Calu3 (cell line): ENCODE results near the gene SELP. TPM values are rescaled to one million over a fixed set of nuclear protein-coding genes. Genes with fewer than 3 reads are reported as not detected.

Source experiments
- BruUV-seq: library from RNA; stranded (reverse); fragments of 400-500 nt; replicated peaks from 2 replicates; lab custom pipeline; 2021; lab: Mats Ljungman, UMichigan
- CTCF ChIA-PET: fragments of 300-600 bp; sonication (Branson Sonifier 250); formaldehyde crosslinking; loops from one replicate; lab custom pipeline; 2022; ENCODE audit warnings: antibody characterized with exemption; lab: Charles Lee
- DNase-seq: peaks from one replicate; pipeline ENCODE4 v3.0.0; 2022
- H3K27ac Mint-ChIP-seq: one replicate; pipeline ENCODE4 v1.8.0; 2022; ENCODE audit warnings: mixed read lengths; ENCODE audit not compliant: unreplicated experiment
- H3K27me3 Mint-ChIP-seq: one replicate; pipeline ENCODE4 v1.8.0; 2022; ENCODE audit warnings: mixed read lengths; ENCODE audit not compliant: unreplicated experiment
- H3K36me3 Mint-ChIP-seq: one replicate; pipeline ENCODE4 v1.8.0; 2022; ENCODE audit warnings: mild to moderate bottlenecking, moderate library complexity, mixed read lengths; ENCODE audit not compliant: insufficient read depth, unreplicated experiment
- H3K4me1 Mint-ChIP-seq: one replicate; pipeline ENCODE4 v1.8.0; 2022; ENCODE audit warnings: mild to moderate bottlenecking, low read depth, mixed read lengths; ENCODE audit not compliant: unreplicated experiment
- H3K4me3 Mint-ChIP-seq: one replicate; pipeline ENCODE4 v1.8.0; 2022; ENCODE audit warnings: mild to moderate bottlenecking, low read depth, moderate library complexity, mixed read lengths; ENCODE audit not compliant: unreplicated experiment
- H3K9me3 Mint-ChIP-seq: one replicate; pipeline ENCODE4 v1.8.0; 2022; ENCODE audit warnings: low read depth, mixed read lengths; ENCODE audit not compliant: unreplicated experiment
- CTCF ChIP-seq: fragments of 200-600 bp; IDR thresholded peaks from one replicate; pipeline ENCODE4 v1.8.0; 2022; ENCODE audit warnings: antibody characterized with exemption; ENCODE audit not compliant: unreplicated experiment
- intact Hi-C: fragments of 100-400 bp; cut with micrococcal nuclease; formaldehyde crosslinking; loops from one replicate; pipeline ENCODE4 v1.10.0; 2022; ENCODE audit not compliant: unreplicated experiment
- total RNA-seq: library from RNA; stranded (reverse); gene quantifications from 2 replicates; pipeline ENCODE4 v1.2.3, GENCODE V29; 2022

The SELP gene
- total RNA-seq, 1 experiment from 2014 or later: 0.47 TPM

GRCh38 chr1:169588112-169588511 is 41.8 kb downstream of the SELP start:
- Mint-ChIP-seq H3K4me3 (no peak overlapping the region), H3K36me3 (peaks cover 8% of the 10 kb centered on the region), H3K27me3 (no peaks in the 10 kb centered on the region), H3K27ac (no peak overlapping the region), H3K4me1 (peaks cover 37% of the 10 kb centered on the region), H3K9me3 (no peaks in the 10 kb centered on the region)
- CTCF ChIA-PET: no interaction called here
- no peak for DNase-seq
- intact Hi-C loops: no loop called here
- TF ChIP-seq CTCF: no peak
- BruUV-seq: no TSS peak

GRCh38 chr1:169586395-169587255 is 43.3 kb downstream of the SELP start, which contains the start of gene F5:
Gene F5 (minus strand): TSS chr1:169586481. CDS start chr1:169586386, 95 bp downstream.
- no peaks in the 10 kb centered on the region for H3K27me3 Mint-ChIP-seq
- no TSS peak for BruUV-seq
- peaks cover 35% of the 10 kb centered on the region for H3K4me1 Mint-ChIP-seq
- H3K36me3 Mint-ChIP-seq: peaks cover 8% of the 10 kb centered on the region
- H3K27ac Mint-ChIP-seq: peak within 1 kb of the TSS; percentile 83
- CTCF ChIA-PET: interaction anchor here (0.8 to 2.0 kb wide), 14 partner anchors 8 to 223 kb away, joined by 3 to 20 read pairs (median 6); partner anchors contain the start of gene SLC19A2
- peak; percentile 51 for TF ChIP-seq CTCF
- peak; percentile 91 for DNase-seq
- H3K4me3 Mint-ChIP-seq: peak within 1 kb of the TSS; percentile 78
- intact Hi-C loops: loop anchor here (1.0 to 2.0 kb wide), 2 partner anchors 36 to 126 kb away; no protein-coding TSS in a partner anchor
- no peaks in the 10 kb centered on the region for H3K9me3 Mint-ChIP-seq

- Mint-ChIP-seq H3K27me3 (no peaks in the 10 kb centered on the region), H3K36me3 (peaks cover 8% of the 10 kb centered on the region), H3K4me3 (peak overlapping the region; percentile 78), H3K4me1 (peaks cover 29% of the 10 kb centered on the region), H3K27ac (peak overlapping the region; percentile 83), H3K9me3 (no peaks in the 10 kb centered on the region)
- no peak for TF ChIP-seq CTCF
- CTCF ChIA-PET: interaction anchor here (0.8 to 2.0 kb wide), 14 partner anchors 9 to 224 kb away, joined by 3 to 20 read pairs (median 6); partner anchors contain the start of gene SLC19A2
- DNase-seq: no peak
- BruUV-seq: no TSS peak
- intact Hi-C loops: loop anchor here (1.0 to 2.0 kb wide), 2 partner anchors 35 to 126 kb away; no protein-coding TSS in a partner anchor
Observed at GRCh38 chr1:169586067-169586394, 43.9 kb downstream of the SELP start.

- intact Hi-C loops: no loop called here
- no peak for TF ChIP-seq CTCF
- CTCF ChIA-PET: interaction anchor here (1.1 to 2.0 kb wide), 2 partner anchors 99 to 127 kb away, joined by 3 to 20 read pairs; partner anchors contain the start of gene SLC19A2
Observed at GRCh38 chr1:169585181-169585580, 44.7 kb downstream of the SELP start.

More at GRCh38 chr1:169585181-169585580, 44.7 kb downstream of the SELP start:
- H3K4me1 Mint-ChIP-seq: peaks cover 26% of the 10 kb centered on the region
- no TSS peak for BruUV-seq
- H3K4me3 Mint-ChIP-seq: peak overlapping the region; percentile 78
- no peaks in the 10 kb centered on the region for H3K9me3 Mint-ChIP-seq
- no peak for DNase-seq
- H3K27me3 Mint-ChIP-seq: no peaks in the 10 kb centered on the region
- peaks cover 8% of the 10 kb centered on the region for H3K36me3 Mint-ChIP-seq
- H3K27ac Mint-ChIP-seq: no peak overlapping the region
